LNCaP clone FGC (cell line): ENCODE data around the gene NOS1.
"Not testable (repeated sequence)": the region's sequence is repeated elsewhere in the genome, so short reads cannot be mapped to it uniquely, and the experiment has no call there.

Source experiments
- DNase-seq: peaks from one replicate; pipeline ENCODE4 v3.0.0-alpha.2; 2011; ENCODE audit warnings: low read depth
- H3K4me3 ChIP-seq: 2 replicates; pipeline ENCODE4 v1.5.1; 2011; ENCODE audit warnings: mild to moderate bottlenecking, low read depth, low read length, control low read depth
- TF ChIP-seq, protein P1 (sequence below): IDR thresholded peaks from 2 replicates; pipeline ENCODE4 v1.5.1; 2012; ENCODE audit warnings: mild to moderate bottlenecking; ENCODE audit not compliant: control insufficient read depth, insufficient read depth; ENCODE audit errors: extremely low read depth

Gene NOS1

DNA sequence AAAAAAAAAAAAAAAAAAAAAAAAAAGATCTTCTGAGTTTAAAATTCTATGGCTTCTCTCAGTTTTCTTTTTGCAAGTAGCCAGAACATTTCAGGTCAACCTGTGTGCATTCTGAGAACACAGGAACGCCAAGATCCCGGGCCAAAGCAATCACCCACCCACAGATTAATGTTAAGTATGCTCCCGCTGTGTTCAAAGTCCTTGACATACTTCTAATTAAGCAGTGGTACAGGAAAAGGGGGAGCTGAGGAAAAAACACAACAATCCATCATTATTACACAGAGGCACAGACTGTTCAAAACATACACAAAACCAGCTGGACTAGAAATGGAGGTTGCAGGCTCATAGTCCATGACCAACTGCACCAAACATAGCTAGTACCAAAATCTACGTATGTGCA is 174.0 kb downstream of the NOS1 start:
- H3K4me3 ChIP-seq, result no peak overlapping the region
- TF ChIP-seq, protein P1, sequence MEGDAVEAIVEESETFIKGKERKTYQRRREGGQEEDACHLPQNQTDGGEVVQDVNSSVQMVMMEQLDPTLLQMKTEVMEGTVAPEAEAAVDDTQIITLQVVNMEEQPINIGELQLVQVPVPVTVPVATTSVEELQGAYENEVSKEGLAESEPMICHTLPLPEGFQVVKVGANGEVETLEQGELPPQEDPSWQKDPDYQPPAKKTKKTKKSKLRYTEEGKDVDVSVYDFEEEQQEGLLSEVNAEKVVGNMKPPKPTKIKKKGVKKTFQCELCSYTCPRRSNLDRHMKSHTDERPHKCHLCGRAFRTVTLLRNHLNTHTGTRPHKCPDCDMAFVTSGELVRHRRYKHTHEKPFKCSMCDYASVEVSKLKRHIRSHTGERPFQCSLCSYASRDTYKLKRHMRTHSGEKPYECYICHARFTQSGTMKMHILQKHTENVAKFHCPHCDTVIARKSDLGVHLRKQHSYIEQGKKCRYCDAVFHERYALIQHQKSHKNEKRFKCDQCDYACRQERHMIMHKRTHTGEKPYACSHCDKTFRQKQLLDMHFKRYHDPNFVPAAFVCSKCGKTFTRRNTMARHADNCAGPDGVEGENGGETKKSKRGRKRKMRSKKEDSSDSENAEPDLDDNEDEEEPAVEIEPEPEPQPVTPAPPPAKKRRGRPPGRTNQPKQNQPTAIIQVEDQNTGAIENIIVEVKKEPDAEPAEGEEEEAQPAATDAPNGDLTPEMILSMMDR, result no peak
- DNase-seq, result no peak

DNA sequence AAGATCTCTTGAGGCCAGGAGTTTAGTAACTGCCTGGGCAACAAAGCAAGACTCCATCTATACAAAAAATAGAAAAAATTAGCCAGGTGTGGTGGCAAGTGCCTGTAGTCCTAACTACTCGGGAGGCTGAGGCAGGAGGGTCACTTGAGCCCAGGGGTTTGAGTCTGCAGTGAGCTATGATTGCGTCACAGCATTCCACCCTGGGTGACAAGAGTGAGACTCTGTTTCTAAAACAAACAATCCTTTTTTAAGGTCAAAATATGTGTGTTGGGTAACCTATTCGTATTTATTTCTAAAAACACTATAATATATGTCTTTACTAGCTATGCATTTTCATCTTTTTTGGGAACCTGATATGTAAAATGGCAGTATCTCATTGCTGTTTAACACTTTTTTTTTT is 178.6 kb downstream of the NOS1 start:
- TF ChIP-seq, protein P1, result no peak
- H3K4me3 ChIP-seq, result no peak overlapping the region

DNA sequence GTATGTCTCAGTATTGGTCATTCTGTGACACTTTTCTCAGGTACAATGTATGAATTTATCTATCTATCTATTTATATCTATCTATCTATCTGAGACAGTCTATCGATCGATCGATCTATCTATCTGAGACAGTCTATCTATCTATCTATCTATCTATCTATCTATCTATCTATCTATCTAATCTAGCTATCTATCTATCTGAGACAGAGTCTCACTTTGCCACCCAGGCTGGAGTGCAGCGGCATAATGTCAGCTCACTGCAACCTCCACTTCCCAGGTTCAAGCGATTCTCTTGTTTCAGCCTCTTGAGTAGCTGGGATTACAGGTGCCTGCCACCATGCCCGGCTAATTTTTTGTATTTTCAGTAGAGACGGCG is 180.0 kb downstream of the NOS1 start:
- H3K4me3 ChIP-seq, DNase-seq: not testable (repeated sequence)

More for the DNA sequence above, 178.6 kb downstream of the NOS1 start:
- DNase-seq, result no peak

DNA sequence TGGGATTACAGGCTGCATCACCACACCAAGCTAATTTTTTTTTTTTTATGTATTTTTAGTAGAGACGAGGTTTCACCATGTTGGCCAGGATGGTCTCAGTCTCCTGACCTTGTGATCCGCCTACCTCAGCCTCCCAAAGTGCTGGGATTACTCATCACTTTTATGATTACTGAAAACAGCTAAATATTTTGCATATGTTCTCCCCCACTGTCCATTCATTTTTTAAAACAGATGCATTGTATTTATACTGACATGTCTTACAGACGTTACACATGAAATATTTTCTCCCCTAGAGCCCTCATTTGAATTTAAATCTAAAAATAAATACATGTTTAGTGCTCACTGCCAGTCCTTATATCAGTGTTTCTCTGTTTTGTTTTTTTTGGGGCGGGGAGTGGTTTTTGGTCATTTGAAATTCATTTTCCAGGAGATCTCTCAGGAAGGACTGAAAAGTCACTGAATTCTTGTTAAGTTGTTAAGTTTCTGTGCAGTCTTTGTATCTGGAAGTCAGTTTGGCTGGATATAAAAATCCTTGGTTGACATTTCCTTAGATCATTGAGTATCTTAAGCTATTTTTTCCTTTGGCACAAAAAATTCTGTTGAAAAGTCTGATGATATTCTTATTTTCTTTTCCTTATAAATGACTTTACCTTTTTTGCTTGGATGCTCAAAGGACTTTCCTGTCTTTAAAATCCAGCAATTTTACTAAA is 180.5 kb downstream of the NOS1 start:
- DNase-seq, result no peak
- TF ChIP-seq, protein P1, result no peak
- H3K4me3 ChIP-seq, result no peak overlapping the region

DNA sequence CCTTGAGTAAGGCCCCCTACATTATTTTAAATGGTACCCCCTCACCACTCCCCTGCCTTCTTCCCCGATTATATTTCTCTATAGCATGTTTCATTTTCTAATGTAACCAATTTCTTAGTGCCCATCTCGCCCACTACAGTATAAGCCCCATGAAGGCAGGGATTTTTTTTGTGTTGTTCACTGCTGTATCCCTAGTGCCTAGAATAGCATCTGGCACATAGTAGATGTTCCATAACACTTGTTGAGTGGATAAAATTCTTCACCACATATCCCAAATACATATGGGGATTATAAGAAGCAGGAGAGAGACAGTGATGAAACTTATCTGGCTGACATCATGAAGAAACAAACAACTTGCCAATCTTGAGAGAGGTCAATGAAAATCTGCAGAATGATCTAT is 182.7 kb downstream of the NOS1 start:
- DNase-seq, result no peak
- TF ChIP-seq, protein P1, result no peak
- H3K4me3 ChIP-seq, result no peak overlapping the region

DNA sequence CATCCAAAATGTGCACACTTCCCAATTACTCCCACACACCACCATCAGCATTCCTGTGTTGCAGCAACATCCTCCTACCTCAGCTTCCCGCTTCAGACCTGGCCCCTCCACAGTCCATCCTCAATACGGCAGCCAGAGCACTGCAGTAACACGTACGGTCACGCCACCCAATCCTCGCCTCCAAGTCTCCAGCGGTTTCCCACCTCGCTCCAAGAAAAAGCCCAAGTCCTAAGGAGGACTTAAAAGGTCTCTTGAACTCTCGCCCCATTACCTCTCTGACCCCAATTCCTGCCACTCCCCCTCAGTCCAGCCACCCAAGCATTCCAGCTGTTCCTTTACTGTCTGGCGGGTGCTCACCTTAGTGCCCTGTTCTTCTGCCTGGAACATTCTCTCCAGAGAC is 183.1 kb downstream of the NOS1 start:
- no peak overlapping the region for H3K4me3 ChIP-seq
- DNase-seq, result no peak
- TF ChIP-seq, protein P1, result no peak

DNA sequence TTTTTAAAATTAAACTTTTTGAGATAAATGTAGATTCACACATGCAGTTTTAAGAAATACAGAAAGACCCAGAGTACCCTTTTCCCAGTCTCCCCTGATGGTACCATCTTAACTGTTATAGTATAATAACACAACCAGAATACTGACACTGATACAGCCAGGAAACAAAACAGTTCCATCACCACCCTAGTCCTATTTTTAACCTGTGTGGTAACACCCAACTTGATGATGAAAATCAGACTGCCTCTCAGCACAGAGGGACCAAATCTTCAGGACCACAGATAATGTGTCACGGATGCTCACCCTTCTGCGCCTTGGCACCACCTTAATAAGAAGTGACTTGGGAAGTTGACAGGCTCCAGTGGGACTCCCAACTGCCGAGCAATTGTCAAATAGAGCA is 189.3 kb downstream of the NOS1 start:
- no peak overlapping the region for H3K4me3 ChIP-seq
- TF ChIP-seq, protein P1, result no peak
- no peak for DNase-seq
